Measurements from ENCODE around the gene ACYP2.
"Not testable (repeated sequence)": the region's sequence is repeated elsewhere in the genome, so short reads cannot be mapped to it uniquely, and the experiment has no call there.

Gene ACYP2

GRCh38 chr2:54088719-54089118 is 26.7 kb upstream of the ACYP2 start:
- Histone ChIP-seq H4K5ac (ENCODE audit: low read length) (no peak overlapping the region), H3K9ac (ENCODE audit: low read length) (no peak overlapping the region), H3K18ac (ENCODE audit: low read length) (peak overlapping the region; percentile 62), H3K4me1 (ENCODE audit: control insufficient read depth, low read depth, low read length) (peaks cover 23% of the 10 kb centered on the region), H3K4ac (ENCODE audit: low read depth, low read length) (no peak overlapping the region), H2BK15ac (replicated peaks; ENCODE audit: low read depth) (no peak overlapping the region), H4K8ac (ENCODE audit: low read depth, low read length) (no peak overlapping the region), H3K79me1 (ENCODE audit: low read length) (no peaks in the 10 kb centered on the region), H2BK120ac (ENCODE audit: low read depth, low read length) (no peak overlapping the region), H3K23ac (ENCODE audit: low read length) (no peak overlapping the region), H3K36me3 (ENCODE audit: control insufficient read depth, insufficient read depth, low read length) (no peaks in the 10 kb centered on the region), H3K56ac (ENCODE audit: low read length) (peak overlapping the region; percentile 45), H3K79me2 (ENCODE audit: control insufficient read depth, insufficient read depth, low read length) (no peaks in the 10 kb centered on the region), H2BK5ac (ENCODE audit: low read length) (peak overlapping the region; percentile 96), H2AK5ac (ENCODE audit: low read length) (no peak overlapping the region), H3K27me3 (ENCODE audit: insufficient read depth, low read length, poor library complexity) (no peaks in the 10 kb centered on the region), H3K4me2 (ENCODE audit: low read length) (no peak overlapping the region), H3K27ac (ENCODE audit: low read depth, low read length) (peak overlapping the region; percentile 90), H3K4me3 (ENCODE audit: low read length) (no peak overlapping the region)
- peak; percentile 69 for DNase-seq
- WGBS (ENCODE audit: extremely low coverage, insufficient coverage, low lambda C conversion rate) = no CpG with 5 or more reads among the region's 2 CpGs

- Histone ChIP-seq H2BK5ac (ENCODE audit: low read length) (no peak overlapping the region), H2BK15ac (replicated peaks; ENCODE audit: low read depth) (no peak overlapping the region), H3K4ac (ENCODE audit: low read depth, low read length) (no peak overlapping the region), H2BK120ac (ENCODE audit: low read depth, low read length) (no peak overlapping the region), H4K5ac (ENCODE audit: low read length) (no peak overlapping the region), H3K79me1 (ENCODE audit: low read length) (no peaks in the 10 kb centered on the region), H3K56ac (ENCODE audit: low read length) (no peak overlapping the region), H3K27ac (ENCODE audit: low read depth, low read length) (no peak overlapping the region), H3K4me3 (ENCODE audit: low read length) (no peak overlapping the region), H2AK5ac (ENCODE audit: low read length) (no peak overlapping the region), H3K27me3 (ENCODE audit: insufficient read depth, low read length, poor library complexity) (no peaks in the 10 kb centered on the region), H3K18ac (ENCODE audit: low read length) (peak overlapping the region; percentile 76), H3K23ac (ENCODE audit: low read length) (no peak overlapping the region), H3K4me1 (ENCODE audit: control insufficient read depth, low read depth, low read length) (peaks cover 23% of the 10 kb centered on the region), H4K8ac (ENCODE audit: low read depth, low read length) (no peak overlapping the region), H3K4me2 (ENCODE audit: low read length) (no peak overlapping the region), H3K79me2 (ENCODE audit: control insufficient read depth, insufficient read depth, low read length) (no peaks in the 10 kb centered on the region), H3K36me3 (ENCODE audit: control insufficient read depth, insufficient read depth, low read length) (no peaks in the 10 kb centered on the region), H3K9ac (ENCODE audit: low read length) (no peak overlapping the region)
- no CpG with 5 or more reads among the region's 8 CpGs for WGBS (ENCODE audit: extremely low coverage, insufficient coverage, low lambda C conversion rate)
- no peak for DNase-seq
These were observed 24.8 kb upstream of the ACYP2 start for GRCh38 chr2:54090521-54091117.

- H3K79me2 ChIP-seq (ENCODE audit: control insufficient read depth, insufficient read depth, low read length) = no peaks in the 10 kb centered on the region
- H2BK120ac ChIP-seq (ENCODE audit: low read depth, low read length) = no peak overlapping the region
- no peak overlapping the region for H2BK15ac ChIP-seq (replicated peaks; ENCODE audit: low read depth)
- no CpG with 5 or more reads among the region's 4 CpGs for WGBS (ENCODE audit: extremely low coverage, insufficient coverage, low lambda C conversion rate)
- no peak overlapping the region for H3K4me2 ChIP-seq (ENCODE audit: low read length)
- no peak overlapping the region for H3K18ac ChIP-seq (ENCODE audit: low read length)
- H3K56ac ChIP-seq (ENCODE audit: low read length) = no peak overlapping the region
- no peak overlapping the region for H3K27ac ChIP-seq (ENCODE audit: low read depth, low read length)
- H2BK5ac ChIP-seq (ENCODE audit: low read length) = no peak overlapping the region
- peak; percentile 65 for DNase-seq
- H3K9ac ChIP-seq (ENCODE audit: low read length) = no peak overlapping the region
- H4K5ac ChIP-seq (ENCODE audit: low read length) = no peak overlapping the region
- H3K36me3 ChIP-seq (ENCODE audit: control insufficient read depth, insufficient read depth, low read length) = no peaks in the 10 kb centered on the region
- no peak overlapping the region for H3K23ac ChIP-seq (ENCODE audit: low read length)
- H3K4me3 ChIP-seq (ENCODE audit: low read length) = no peak overlapping the region
- no peak overlapping the region for H2AK5ac ChIP-seq (ENCODE audit: low read length)
- no peak overlapping the region for H4K8ac ChIP-seq (ENCODE audit: low read depth, low read length)
- H3K27me3 ChIP-seq (ENCODE audit: insufficient read depth, low read length, poor library complexity) = no peaks in the 10 kb centered on the region
- H3K4me1 ChIP-seq (ENCODE audit: control insufficient read depth, low read depth, low read length) = peaks cover 20% of the 10 kb centered on the region
- H3K4ac ChIP-seq (ENCODE audit: low read depth, low read length) = no peak overlapping the region
- no peaks in the 10 kb centered on the region for H3K79me1 ChIP-seq (ENCODE audit: low read length)
These were observed 22.5 kb upstream of the ACYP2 start for GRCh38 chr2:54092940-54093339.

GRCh38 chr2:54095406-54095805 is 20.0 kb upstream of the ACYP2 start:
- not testable (repeated sequence) for H3K4ac ChIP-seq (ENCODE audit: low read depth, low read length); H3K27ac ChIP-seq (ENCODE audit: low read depth, low read length); H3K9ac ChIP-seq (ENCODE audit: low read length); H3K4me2 ChIP-seq (ENCODE audit: low read length); H3K27me3 ChIP-seq (ENCODE audit: insufficient read depth, low read length, poor library complexity); H3K4me3 ChIP-seq (ENCODE audit: low read length); H2AK5ac ChIP-seq (ENCODE audit: low read length); H3K23ac ChIP-seq (ENCODE audit: low read length); H3K56ac ChIP-seq (ENCODE audit: low read length); H2BK120ac ChIP-seq (ENCODE audit: low read depth, low read length); DNase-seq; H3K79me1 ChIP-seq (ENCODE audit: low read length); H4K8ac ChIP-seq (ENCODE audit: low read depth, low read length); H3K18ac ChIP-seq (ENCODE audit: low read length); H2BK15ac ChIP-seq (replicated peaks; ENCODE audit: low read depth); H4K5ac ChIP-seq (ENCODE audit: low read length); H3K79me2 ChIP-seq (ENCODE audit: control insufficient read depth, insufficient read depth, low read length); H2BK5ac ChIP-seq (ENCODE audit: low read length); H3K36me3 ChIP-seq (ENCODE audit: control insufficient read depth, insufficient read depth, low read length)
- H3K4me1 ChIP-seq (ENCODE audit: control insufficient read depth, low read depth, low read length) = peaks cover 13% of the 10 kb centered on the region
- WGBS (ENCODE audit: extremely low coverage, insufficient coverage, low lambda C conversion rate) = no CpG with 5 or more reads among the region's 30 CpGs

- H3K4me2 ChIP-seq (ENCODE audit: low read length); H3K4ac ChIP-seq (ENCODE audit: low read depth, low read length); H3K9ac ChIP-seq (ENCODE audit: low read length); H3K79me1 ChIP-seq (ENCODE audit: low read length); H2AK5ac ChIP-seq (ENCODE audit: low read length); H3K27me3 ChIP-seq (ENCODE audit: insufficient read depth, low read length, poor library complexity); H3K4me3 ChIP-seq (ENCODE audit: low read length); DNase-seq; H3K18ac ChIP-seq (ENCODE audit: low read length); H3K79me2 ChIP-seq (ENCODE audit: control insufficient read depth, insufficient read depth, low read length); H4K8ac ChIP-seq (ENCODE audit: low read depth, low read length); H3K56ac ChIP-seq (ENCODE audit: low read length); H4K5ac ChIP-seq (ENCODE audit: low read length); H3K36me3 ChIP-seq (ENCODE audit: control insufficient read depth, insufficient read depth, low read length); H2BK15ac ChIP-seq (replicated peaks; ENCODE audit: low read depth); H2BK5ac ChIP-seq (ENCODE audit: low read length); H3K23ac ChIP-seq (ENCODE audit: low read length); H3K27ac ChIP-seq (ENCODE audit: low read depth, low read length); H2BK120ac ChIP-seq (ENCODE audit: low read depth, low read length): not testable (repeated sequence)
- WGBS (ENCODE audit: extremely low coverage, insufficient coverage, low lambda C conversion rate) = no CpG with 5 or more reads among the region's 26 CpGs
- peaks cover 12% of the 10 kb centered on the region for H3K4me1 ChIP-seq (ENCODE audit: control insufficient read depth, low read depth, low read length)
These were observed 19.3 kb upstream of the ACYP2 start for GRCh38 chr2:54096141-54096540.

- no peaks in the 10 kb centered on the region for H3K79me1 ChIP-seq (ENCODE audit: low read length)
- H3K79me2 ChIP-seq (ENCODE audit: control insufficient read depth, insufficient read depth, low read length) = no peaks in the 10 kb centered on the region
- no peak overlapping the region for H3K9ac ChIP-seq (ENCODE audit: low read length)
- no peak overlapping the region for H3K4me3 ChIP-seq (ENCODE audit: low read length)
- H3K36me3 ChIP-seq (ENCODE audit: control insufficient read depth, insufficient read depth, low read length) = no peaks in the 10 kb centered on the region
- peaks cover 7% of the 10 kb centered on the region for H3K4me1 ChIP-seq (ENCODE audit: control insufficient read depth, low read depth, low read length)
- H2AK5ac ChIP-seq (ENCODE audit: low read length) = no peak overlapping the region
- H2BK120ac ChIP-seq (ENCODE audit: low read depth, low read length) = no peak overlapping the region
- H3K18ac ChIP-seq (ENCODE audit: low read length) = no peak overlapping the region
- no peaks in the 10 kb centered on the region for H3K27me3 ChIP-seq (ENCODE audit: insufficient read depth, low read length, poor library complexity)
- H3K23ac ChIP-seq (ENCODE audit: low read length) = no peak overlapping the region
- H3K56ac ChIP-seq (ENCODE audit: low read length) = no peak overlapping the region
- H3K4me2 ChIP-seq (ENCODE audit: low read length) = no peak overlapping the region
- no peak overlapping the region for H3K27ac ChIP-seq (ENCODE audit: low read depth, low read length)
- no peak overlapping the region for H4K8ac ChIP-seq (ENCODE audit: low read depth, low read length)
- H2BK15ac ChIP-seq (replicated peaks; ENCODE audit: low read depth) = no peak overlapping the region
- DNase-seq = no peak
- no peak overlapping the region for H3K4ac ChIP-seq (ENCODE audit: low read depth, low read length)
- no peak overlapping the region for H4K5ac ChIP-seq (ENCODE audit: low read length)
- no peak overlapping the region for H2BK5ac ChIP-seq (ENCODE audit: low read length)
These were observed 18.3 kb upstream of the ACYP2 start for GRCh38 chr2:54097124-54097523.
